Mesenchymal stem cell (in vitro differentiated cells and primary cell): Measurements from ENCODE around the gene FSHR.

Source experiments
- DNase-seq: peaks from one replicate; pipeline ENCODE4 v3.0.0-alpha.2; 2013
- H2AFZ ChIP-seq: one replicate; pipeline ENCODE4 v1.6.1; 2013; ENCODE audit warnings: low read depth, mild to moderate bottlenecking, control low read depth, inconsistent platforms, low read length, moderate library complexity
- H2AK5ac ChIP-seq: 2 replicates; pipeline ENCODE4 v1.6.1; 2013; ENCODE audit warnings: low read length, moderate library complexity, mild to moderate bottlenecking, inconsistent platforms; ENCODE audit not compliant: severe bottlenecking
- H2BK120ac ChIP-seq: one replicate; pipeline ENCODE4 v1.6.1; 2013; ENCODE audit warnings: low read depth, mild to moderate bottlenecking, inconsistent platforms, low read length, moderate library complexity
- H2BK12ac ChIP-seq, 2 experiments: one replicate each; pipeline ENCODE4 v1.6.1; 2013; ENCODE audit warnings: inconsistent platforms in 2 of 2, low read length in 2 of 2, mild to moderate bottlenecking in 2 of 2, moderate library complexity in 2 of 2, control low read depth in 1 of 2
- H2BK15ac ChIP-seq: one replicate; pipeline ENCODE4 v1.6.1; 2013; ENCODE audit warnings: mild to moderate bottlenecking, low read depth, inconsistent platforms; ENCODE audit not compliant: poor library complexity, severe bottlenecking
- H2BK5ac ChIP-seq: 2 replicates; pipeline ENCODE4 v1.6.1; 2013; ENCODE audit warnings: low read depth, mild to moderate bottlenecking, low read length, control low read depth, inconsistent platforms; ENCODE audit not compliant: poor library complexity, severe bottlenecking
- H3K14ac ChIP-seq, 2 experiments: one replicate each; pipeline ENCODE4 v1.6.1; 2013; ENCODE audit warnings: inconsistent platforms in 2 of 2, low read length in 2 of 2, control low read depth in 1 of 2, mild to moderate bottlenecking in 1 of 2, moderate library complexity in 1 of 2
- H3K18ac ChIP-seq, 2 experiments: one replicate each; pipeline ENCODE4 v1.6.1; 2013; ENCODE audit warnings: inconsistent platforms in 2 of 2, low read length in 2 of 2, control low read depth in 1 of 2, low read depth in 1 of 2, mild to moderate bottlenecking in 1 of 2
- H3K23ac ChIP-seq, 2 experiments: one replicate each; pipeline ENCODE4 v1.6.1; 2013; ENCODE audit warnings: inconsistent platforms in 2 of 2, low read length in 2 of 2, mild to moderate bottlenecking in 2 of 2, moderate library complexity in 2 of 2, control low read depth in 1 of 2
- H3K27ac ChIP-seq: 2 replicates; pipeline ENCODE4 v1.5.1; 2013; ENCODE audit warnings: mild to moderate bottlenecking, moderate library complexity, low read length, control low read depth, inconsistent platforms; ENCODE audit not compliant: poor library complexity, severe bottlenecking
- H3K27me3 ChIP-seq, 2 experiments: 2 replicates each; pipeline versions ENCODE4 v1.6.1 to v1.7.0; 2013; ENCODE audit warnings: low read length in 2 of 2, mild to moderate bottlenecking in 2 of 2, moderate library complexity in 2 of 2, control low read depth in 1 of 2, inconsistent platforms in 1 of 2; ENCODE audit not compliant: control insufficient read depth in 1 of 2, insufficient read depth in 1 of 2
- H3K36me3 ChIP-seq, 2 experiments: 2 replicates each; pipeline versions ENCODE4 v1.6.1 to v1.7.0; 2013; ENCODE audit warnings: low read length in 2 of 2, control low read depth in 1 of 2, inconsistent platforms in 1 of 2, low read depth in 1 of 2, mild to moderate bottlenecking in 1 of 2; ENCODE audit not compliant: insufficient read depth in 2 of 2, control insufficient read depth in 1 of 2
- H3K4ac ChIP-seq, 2 experiments: one replicate each; pipeline ENCODE4 v1.6.1; 2013; ENCODE audit warnings: inconsistent platforms in 2 of 2, low read length in 2 of 2, mild to moderate bottlenecking in 2 of 2, moderate library complexity in 2 of 2, control low read depth in 1 of 2, low read depth in 1 of 2
- H3K4me1 ChIP-seq: 2 replicates; pipeline ENCODE4 v1.6.1; 2013; ENCODE audit warnings: low read depth, low read length, control low read depth; ENCODE audit not compliant: control insufficient read depth, insufficient read depth
- H3K4me2 ChIP-seq: 2 replicates; pipeline ENCODE4 v1.6.1; 2013; ENCODE audit warnings: low read length, mild to moderate bottlenecking, inconsistent platforms; ENCODE audit not compliant: poor library complexity, severe bottlenecking
- H3K4me3 ChIP-seq, 2 experiments: 2 replicates each; pipeline versions ENCODE4 v1.5.1 to v1.7.0; 2013; ENCODE audit warnings: low read length in 2 of 2, mild to moderate bottlenecking in 2 of 2, control low read depth in 1 of 2, low read depth in 1 of 2; ENCODE audit not compliant: insufficient read depth in 1 of 2
- H3K79me1 ChIP-seq: replicated peaks from 2 replicates; pipeline ENCODE4 v1.6.1; 2013; ENCODE audit warnings: mild to moderate bottlenecking, control low read depth, low read length, inconsistent platforms; ENCODE audit not compliant: poor library complexity, severe bottlenecking
- H3K9ac ChIP-seq: 2 replicates; pipeline ENCODE4 v1.7.0; 2013; ENCODE audit warnings: mild to moderate bottlenecking, low read length, moderate library complexity
- H3K9me3 ChIP-seq: 2 replicates; pipeline ENCODE4 v1.7.0; 2013; ENCODE audit warnings: mild to moderate bottlenecking, low read length; ENCODE audit not compliant: control insufficient read depth
- H4K8ac ChIP-seq: one replicate; pipeline ENCODE4 v1.6.1; 2013; ENCODE audit warnings: inconsistent platforms, mild to moderate bottlenecking, low read length, moderate library complexity
- H4K91ac ChIP-seq: one replicate; pipeline ENCODE4 v1.6.1; 2013; ENCODE audit warnings: mild to moderate bottlenecking, low read length, inconsistent platforms
- WGBS: methylation state at CpG from one replicate; pipeline ENCODE4 v1.1.7; 2013; ENCODE audit warnings: mixed read lengths; 5-methylcytosine and 5-hydroxymethylcytosine counted together

Gene FSHR

DNA sequence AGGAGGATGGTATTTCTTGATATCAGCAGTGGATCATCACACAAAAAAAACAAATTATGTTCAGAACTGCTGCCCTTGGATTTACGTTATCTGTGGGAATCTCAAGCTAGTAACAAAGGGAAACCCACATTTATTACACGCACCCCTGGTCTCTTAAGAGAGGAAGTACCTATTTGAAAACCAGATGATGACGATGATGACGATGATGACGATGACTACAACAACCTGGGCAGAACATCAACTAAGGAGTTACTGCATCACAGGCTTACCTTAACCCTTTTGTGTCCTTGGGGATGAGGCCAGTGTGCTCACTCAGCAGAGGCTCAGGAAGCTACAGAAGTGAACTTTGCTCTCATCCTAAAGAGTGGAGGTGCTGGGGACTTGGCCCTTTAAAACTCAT, 169.4 kb downstream of the FSHR start:
- Histone ChIP-seq H2BK15ac (no peak overlapping the region), H3K4me2 (no peak overlapping the region), H2AFZ (no peak overlapping the region), H3K4me1 (no peaks in the 10 kb centered on the region), H2BK120ac (no peak overlapping the region), H2BK12ac (no peak overlapping the region), H3K79me1 (no peaks in the 10 kb centered on the region), H2BK5ac (no peak overlapping the region), H3K18ac (no peak overlapping the region), H3K9me3 (no peaks in the 10 kb centered on the region), H2AK5ac (no peak overlapping the region), H4K91ac (no peak overlapping the region), H3K36me3 (no peaks in the 10 kb centered on the region), H3K9ac (no peak overlapping the region), H3K4me3 (no peak overlapping the region), H3K4ac (no peak overlapping the region), H4K8ac (no peak overlapping the region), H3K14ac (no peak overlapping the region), H3K27ac (no peak overlapping the region), H3K27me3 (no peaks in the 10 kb centered on the region), H3K23ac (no peak overlapping the region)
- DNase-seq, result no peak
- WGBS, result 78% methylated on average over 5 of the region's 5 CpGs

DNA sequence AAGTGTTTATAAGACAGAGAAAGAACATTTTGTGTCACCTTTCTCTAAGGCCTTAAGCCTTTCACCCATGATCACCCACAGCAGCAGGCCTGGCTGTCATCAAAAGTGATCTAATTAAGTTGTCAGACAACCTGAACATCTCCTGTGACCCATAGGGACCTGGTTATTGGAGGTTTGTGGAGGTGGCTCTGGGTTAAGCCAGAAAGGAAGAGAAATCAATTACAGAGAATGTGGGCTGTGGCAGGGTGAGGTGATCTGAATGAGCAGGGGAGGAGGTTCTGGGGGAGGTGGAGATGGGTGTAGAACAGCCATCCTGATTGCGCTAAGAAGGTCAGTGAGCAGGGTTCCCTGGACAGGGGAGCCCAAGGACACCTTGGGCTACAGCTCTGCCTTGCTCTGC, 170.8 kb downstream of the FSHR start:
- Histone ChIP-seq H2BK120ac (no peak overlapping the region), H3K18ac (no peak overlapping the region), H3K23ac (no peak overlapping the region), H3K79me1 (no peaks in the 10 kb centered on the region), H4K91ac (no peak overlapping the region), H3K14ac (no peak overlapping the region), H3K27ac (no peak overlapping the region), H2BK5ac (no peak overlapping the region), H2BK12ac (no peak overlapping the region), H3K27me3 (no peaks in the 10 kb centered on the region), H2BK15ac (no peak overlapping the region), H2AK5ac (no peak overlapping the region), H3K4me3 (no peak overlapping the region), H3K4me1 (no peaks in the 10 kb centered on the region), H4K8ac (no peak overlapping the region), H3K4ac (no peak overlapping the region), H3K4me2 (no peak overlapping the region), H3K36me3 (no peaks in the 10 kb centered on the region), H3K9me3 (no peaks in the 10 kb centered on the region), H2AFZ (no peak overlapping the region), H3K9ac (no peak overlapping the region)
- WGBS, result 100% methylated on average over 1 of the region's 1 CpG
- DNase-seq, result no peak

DNA sequence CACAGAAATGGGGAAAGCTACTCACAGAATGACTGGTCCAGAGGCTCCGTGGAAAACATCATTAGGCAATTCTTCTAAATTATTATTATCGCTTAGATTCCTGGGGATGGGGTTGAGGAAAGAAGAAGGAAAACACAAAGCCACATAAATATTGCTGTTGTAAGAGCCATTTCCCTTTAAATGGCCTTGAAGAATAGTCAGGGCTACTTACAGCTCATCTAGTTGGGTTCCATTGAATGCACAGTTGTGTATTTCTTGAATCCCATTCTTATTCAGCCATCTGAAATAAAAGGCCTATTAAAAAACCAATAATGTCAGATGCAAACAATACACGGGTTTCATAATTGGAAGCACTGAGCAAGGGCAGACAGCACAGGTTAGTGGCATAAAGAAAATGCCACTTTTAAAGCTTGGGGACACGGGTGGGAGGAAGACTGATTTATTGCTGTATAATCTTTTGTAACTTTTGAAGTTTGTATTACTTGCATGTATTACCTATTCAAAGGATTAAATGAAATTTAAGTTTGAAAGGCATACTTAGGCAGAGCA, 171.4 kb downstream of the FSHR start:
- H3K36me3 ChIP-seq, result no peaks in the 10 kb centered on the region
- H3K4me2 ChIP-seq, result no peak overlapping the region
- no peak overlapping the region for H2BK120ac ChIP-seq
- no peak overlapping the region for H2BK12ac ChIP-seq
- no peak overlapping the region for H2BK15ac ChIP-seq
- no peak overlapping the region for H3K18ac ChIP-seq
- H3K23ac ChIP-seq, result no peak overlapping the region
- H3K27me3 ChIP-seq, result no peaks in the 10 kb centered on the region
- H3K4me1 ChIP-seq, result no peaks in the 10 kb centered on the region
- H3K14ac ChIP-seq, result no peak overlapping the region
- no peak overlapping the region for H3K4ac ChIP-seq
- DNase-seq, result no peak
- H4K8ac ChIP-seq, result no peak overlapping the region
- H2AFZ ChIP-seq, result no peak overlapping the region
- H2AK5ac ChIP-seq, result no peak overlapping the region
- H2BK5ac ChIP-seq, result no peak overlapping the region
- no peaks in the 10 kb centered on the region for H3K79me1 ChIP-seq
- H4K91ac ChIP-seq, result no peak overlapping the region
- no peaks in the 10 kb centered on the region for H3K9me3 ChIP-seq
- H3K4me3 ChIP-seq, result no peak overlapping the region
- no peak overlapping the region for H3K27ac ChIP-seq
- no peak overlapping the region for H3K9ac ChIP-seq
- WGBS, result 75% methylated on average over 3 of the region's 4 CpGs

- Histone ChIP-seq H2BK15ac (no peak overlapping the region), H3K27me3 (no peaks in the 10 kb centered on the region), H3K4me1 (no peaks in the 10 kb centered on the region), H2AFZ (no peak overlapping the region), H2BK120ac (no peak overlapping the region), H3K9ac (no peak overlapping the region), H3K27ac (no peak overlapping the region), H2BK5ac (no peak overlapping the region), H3K23ac (no peak overlapping the region), H3K18ac (no peak overlapping the region), H2BK12ac (no peak overlapping the region), H3K9me3 (no peaks in the 10 kb centered on the region), H3K14ac (no peak overlapping the region), H4K8ac (no peak overlapping the region), H2AK5ac (no peak overlapping the region), H3K4ac (no peak overlapping the region), H4K91ac (no peak overlapping the region), H3K4me3 (no peak overlapping the region), H3K79me1 (no peaks in the 10 kb centered on the region), H3K4me2 (no peak overlapping the region), H3K36me3 (no peaks in the 10 kb centered on the region)
- WGBS, result 100% methylated on average over 1 of the region's 2 CpGs
- no peak for DNase-seq
These were observed 173.5 kb downstream of the FSHR start for GRCh38 chr2:48980846-48981245.
